GM12872 (cell line): ENCODE results near the gene SMIM20.

ENCODE experiments used
- TF ChIP-seq, protein P1 (sequence below): IDR thresholded peaks from 3 replicates; pipeline ENCODE4 v1.5.1; 2011; ENCODE audit warnings: low read depth, mild to moderate bottlenecking, low read length, moderate library complexity; ENCODE audit not compliant: insufficient read depth

Gene SMIM20

DNA sequence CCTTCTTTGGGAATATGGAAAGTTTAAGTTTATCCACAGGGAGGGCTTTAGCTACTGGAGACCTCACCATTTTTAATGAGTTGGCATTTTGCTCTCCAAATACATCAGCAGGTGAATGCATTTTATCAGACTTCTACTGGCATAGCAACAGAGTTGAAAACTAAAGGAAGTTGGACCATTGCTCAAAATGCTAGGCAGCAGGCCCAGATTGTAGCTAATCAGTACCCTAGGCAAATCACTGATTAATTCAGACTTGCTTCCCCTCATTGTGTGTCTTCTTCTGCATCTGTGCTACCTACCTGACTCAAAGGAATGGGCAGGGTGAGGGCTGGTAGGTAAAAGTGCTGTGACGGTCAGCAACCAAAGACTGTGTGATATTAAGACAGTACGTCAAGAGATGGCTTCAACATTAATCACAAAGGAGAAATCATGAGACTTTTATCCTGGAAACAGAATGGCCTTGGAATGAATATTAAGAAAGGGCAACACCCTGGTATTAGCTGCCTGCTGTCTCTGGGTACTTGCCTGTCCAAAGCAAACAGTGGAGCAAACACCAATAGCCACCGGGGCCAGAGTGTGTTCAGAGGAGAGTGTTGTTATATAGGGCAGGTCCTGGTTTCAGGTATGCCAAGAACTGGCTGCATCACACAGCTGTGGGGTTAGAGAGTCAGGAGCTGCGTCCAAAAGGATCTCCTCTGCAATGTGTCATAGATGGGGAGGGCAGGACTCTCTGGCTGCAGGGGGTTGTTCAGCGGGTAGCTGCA lies 17.1 kb upstream of the SMIM20 start:
- TF ChIP-seq, protein P1, sequence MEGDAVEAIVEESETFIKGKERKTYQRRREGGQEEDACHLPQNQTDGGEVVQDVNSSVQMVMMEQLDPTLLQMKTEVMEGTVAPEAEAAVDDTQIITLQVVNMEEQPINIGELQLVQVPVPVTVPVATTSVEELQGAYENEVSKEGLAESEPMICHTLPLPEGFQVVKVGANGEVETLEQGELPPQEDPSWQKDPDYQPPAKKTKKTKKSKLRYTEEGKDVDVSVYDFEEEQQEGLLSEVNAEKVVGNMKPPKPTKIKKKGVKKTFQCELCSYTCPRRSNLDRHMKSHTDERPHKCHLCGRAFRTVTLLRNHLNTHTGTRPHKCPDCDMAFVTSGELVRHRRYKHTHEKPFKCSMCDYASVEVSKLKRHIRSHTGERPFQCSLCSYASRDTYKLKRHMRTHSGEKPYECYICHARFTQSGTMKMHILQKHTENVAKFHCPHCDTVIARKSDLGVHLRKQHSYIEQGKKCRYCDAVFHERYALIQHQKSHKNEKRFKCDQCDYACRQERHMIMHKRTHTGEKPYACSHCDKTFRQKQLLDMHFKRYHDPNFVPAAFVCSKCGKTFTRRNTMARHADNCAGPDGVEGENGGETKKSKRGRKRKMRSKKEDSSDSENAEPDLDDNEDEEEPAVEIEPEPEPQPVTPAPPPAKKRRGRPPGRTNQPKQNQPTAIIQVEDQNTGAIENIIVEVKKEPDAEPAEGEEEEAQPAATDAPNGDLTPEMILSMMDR, result no peak

DNA sequence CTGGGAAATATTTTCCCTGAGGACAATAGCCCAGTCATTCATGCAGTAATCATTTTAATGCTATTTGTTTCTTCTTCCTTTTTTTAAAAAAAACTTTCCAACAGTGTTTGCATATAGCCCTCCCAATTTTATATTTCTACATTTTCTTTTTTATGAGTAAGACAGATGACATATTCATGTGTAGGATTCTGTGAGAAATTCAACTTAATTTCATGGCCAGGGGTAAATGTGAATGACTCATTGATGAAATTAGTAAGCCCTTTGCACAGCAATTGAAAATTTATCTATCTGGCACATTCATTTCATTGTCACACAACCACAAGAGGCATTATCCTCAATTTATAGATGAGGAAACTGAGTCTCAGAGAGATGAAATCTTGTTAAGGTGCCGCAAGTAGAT lies 13.7 kb upstream of the SMIM20 start:
- TF ChIP-seq, protein P1, result no peak

DNA sequence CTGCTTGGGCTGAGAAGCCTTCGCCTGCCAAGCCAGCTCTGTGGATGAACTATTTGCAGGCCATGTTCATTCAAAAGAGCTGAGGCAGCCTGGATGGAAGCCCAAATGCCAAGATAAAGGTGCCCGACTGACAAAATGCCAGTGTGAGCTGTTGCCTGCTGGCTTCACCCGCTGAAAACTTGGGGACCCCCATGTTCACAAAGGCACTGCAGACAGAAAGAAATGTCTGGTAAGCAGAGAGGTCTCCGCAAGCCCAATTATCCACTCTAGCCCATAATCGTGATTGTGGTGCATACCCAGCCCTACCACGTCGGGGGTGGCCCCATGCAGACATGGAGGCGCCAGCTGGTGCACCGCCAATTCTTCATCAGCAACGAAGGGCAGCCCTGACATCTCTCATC lies 13.0 kb upstream of the SMIM20 start:
- TF ChIP-seq, protein P1, result no peak

DNA sequence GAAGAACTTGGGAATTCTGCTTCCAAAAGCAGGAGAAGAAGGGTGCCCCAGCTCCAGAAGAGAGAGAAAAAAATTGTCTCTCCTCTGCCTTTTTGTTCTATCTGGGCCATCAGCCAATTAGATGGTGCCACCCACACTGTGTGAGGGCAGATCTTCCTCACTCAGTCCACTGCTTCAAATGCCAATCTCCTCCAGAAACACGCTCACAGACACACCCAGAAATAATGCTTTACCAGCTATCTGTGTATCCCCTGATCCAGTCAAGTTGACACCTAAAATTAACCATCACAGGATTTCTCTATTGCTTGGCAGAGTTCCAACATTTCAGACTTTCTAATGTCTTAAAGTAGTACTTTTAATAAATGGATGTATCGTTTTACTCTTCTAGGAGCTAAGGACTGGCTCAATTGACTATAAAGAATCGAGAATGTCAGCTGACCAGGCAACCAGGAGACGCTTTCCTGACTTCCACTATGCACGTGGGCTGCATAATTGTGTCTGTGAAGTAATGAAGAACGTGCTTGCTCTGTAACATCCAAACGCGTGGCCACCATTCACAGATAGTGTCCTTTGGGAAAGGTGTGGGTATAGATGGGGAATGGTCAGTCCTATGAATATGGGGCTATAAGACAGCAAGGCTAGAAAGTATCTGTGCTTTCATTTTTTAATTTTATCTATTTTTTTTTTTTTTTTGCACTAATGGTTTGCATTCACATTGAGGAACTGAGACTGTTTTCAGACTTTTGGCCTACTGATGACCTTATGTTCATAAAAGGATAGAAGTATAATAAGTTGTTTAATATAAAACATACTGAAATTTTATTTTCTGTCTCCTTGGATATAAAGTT lies 9.9 kb upstream of the SMIM20 start:
- TF ChIP-seq, protein P1, result no peak

DNA sequence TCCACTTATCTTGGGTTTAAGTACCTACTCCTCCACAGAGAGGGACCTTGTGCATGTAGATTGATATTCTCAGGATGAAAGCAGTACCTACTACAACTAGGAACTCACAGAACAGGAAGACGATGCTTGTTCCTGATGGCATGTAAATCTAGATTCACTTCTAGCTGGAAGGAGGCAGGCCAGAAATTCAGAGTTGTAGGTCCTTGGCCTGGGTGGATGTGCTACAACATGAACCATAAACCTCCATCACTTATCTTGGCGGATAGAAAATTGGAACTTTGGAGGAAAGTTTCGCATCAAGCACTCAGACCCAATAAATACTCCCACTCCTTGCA lies 9.3 kb upstream of the SMIM20 start:
- TF ChIP-seq, protein P1, result no peak

DNA sequence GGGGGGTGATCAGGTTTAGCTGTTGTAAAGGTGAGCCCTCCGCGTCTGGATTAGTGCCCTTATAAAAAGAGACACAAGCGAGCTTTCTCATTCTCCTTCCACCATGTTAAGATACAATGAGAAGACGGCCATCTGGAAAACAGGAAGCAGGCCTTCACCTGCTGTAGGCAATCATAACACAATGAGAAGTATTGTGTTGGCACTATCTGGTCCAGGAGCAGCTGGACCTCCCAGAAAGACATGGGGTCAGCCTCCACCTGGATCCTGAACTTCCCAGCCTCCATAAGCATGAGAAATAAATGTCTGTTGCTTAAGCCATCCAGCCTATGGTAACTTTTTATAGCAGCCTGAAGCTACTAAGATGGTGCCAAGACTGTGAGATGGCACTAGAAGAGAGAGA lies 8.6 kb upstream of the SMIM20 start:
- TF ChIP-seq, protein P1, result no peak

DNA sequence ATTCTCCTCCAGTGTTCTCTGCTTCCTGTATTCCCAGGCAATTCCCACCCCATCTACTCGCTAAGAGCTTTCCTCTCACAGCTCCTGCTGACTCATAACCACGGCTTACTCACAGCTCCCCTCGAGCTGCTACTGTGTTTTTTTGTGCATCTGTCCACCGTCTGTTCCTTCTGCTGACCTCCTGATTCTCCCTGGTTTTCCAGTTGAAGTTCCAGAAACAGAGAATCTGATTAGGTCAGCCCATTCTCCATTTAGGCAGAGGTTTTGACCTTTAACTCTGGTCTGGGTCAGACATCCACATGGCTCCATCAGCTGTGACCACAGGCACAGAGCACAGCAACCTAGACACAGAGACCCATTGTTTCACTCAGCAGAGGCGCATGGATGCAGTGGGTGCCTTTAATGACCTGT lies 5.5 kb upstream of the SMIM20 start:
- TF ChIP-seq, protein P1, result no peak
